Measurements from ENCODE around the gene ALCAM.

Gene ALCAM

GRCh38 chr3:105430455-105430854 is 63.7 kb downstream of the ALCAM start:
- Histone ChIP-seq H3K9me3 (ENCODE audit: insufficient read depth, low read length) (no peaks in the 10 kb centered on the region), H3K27me3 (ENCODE audit: insufficient read depth, insufficient read length) (no peaks in the 10 kb centered on the region), H3K36me3 (ENCODE audit: insufficient read depth, insufficient read length, low read length) (no peaks in the 10 kb centered on the region), H3K9ac (ENCODE audit: insufficient read length, low read depth) (no peak overlapping the region), H3K4me3 (ENCODE audit: insufficient read length, low read depth) (no peak overlapping the region), H3K4me1 (ENCODE audit: insufficient read depth, insufficient read length) (no peaks in the 10 kb centered on the region)
- TF ChIP-seq YY1 (IDR thresholded peaks at IDR 0.05; ENCODE audit: insufficient read depth, insufficient read length) (no peak), SUZ12 (IDR thresholded peaks at IDR 0.05; ENCODE audit: extremely low read depth, insufficient read depth, insufficient read length) (no peak)
- DNase-seq (ENCODE audit: low read depth, low spot score): no peak

- H3K4me1 ChIP-seq (ENCODE audit: insufficient read depth, insufficient read length): no peaks in the 10 kb centered on the region
- no peak overlapping the region for H3K4me3 ChIP-seq (ENCODE audit: insufficient read length, low read depth)
- H3K9ac ChIP-seq (ENCODE audit: insufficient read length, low read depth): no peak overlapping the region
- H3K36me3 ChIP-seq (ENCODE audit: insufficient read depth, insufficient read length, low read length): no peaks in the 10 kb centered on the region
- no peaks in the 10 kb centered on the region for H3K27me3 ChIP-seq (ENCODE audit: insufficient read depth, insufficient read length)
- no peaks in the 10 kb centered on the region for H3K9me3 ChIP-seq (ENCODE audit: insufficient read depth, low read length)
- DNase-seq (ENCODE audit: low read depth, low spot score): no peak
- no peak for TF ChIP-seq ZNF274 (IDR thresholded peaks at IDR 0.05; ENCODE audit: low read depth, low read length)
- no peak for TF ChIP-seq SUZ12 (IDR thresholded peaks at IDR 0.05; ENCODE audit: extremely low read depth, insufficient read depth, insufficient read length)
- TF ChIP-seq YY1 (IDR thresholded peaks at IDR 0.05; ENCODE audit: insufficient read depth, insufficient read length): no peak
Measured at GRCh38 chr3:105431200-105431599, 64.5 kb downstream of the ALCAM start.

- TF ChIP-seq YY1 (IDR thresholded peaks at IDR 0.05; ENCODE audit: insufficient read depth, insufficient read length): no peak
- no peak for TF ChIP-seq SUZ12 (IDR thresholded peaks at IDR 0.05; ENCODE audit: extremely low read depth, insufficient read depth, insufficient read length)
- no peak for TF ChIP-seq ZNF274 (IDR thresholded peaks at IDR 0.05; ENCODE audit: low read depth, low read length)
- no peaks in the 10 kb centered on the region for H3K4me1 ChIP-seq (ENCODE audit: insufficient read depth, insufficient read length)
- H3K9ac ChIP-seq (ENCODE audit: insufficient read length, low read depth): no peak overlapping the region
- H3K4me3 ChIP-seq (ENCODE audit: insufficient read length, low read depth): no peak overlapping the region
- DNase-seq (ENCODE audit: low read depth, low spot score): no peak
- no peaks in the 10 kb centered on the region for H3K27me3 ChIP-seq (ENCODE audit: insufficient read depth, insufficient read length)
- no peaks in the 10 kb centered on the region for H3K36me3 ChIP-seq (ENCODE audit: insufficient read depth, insufficient read length, low read length)
- H3K9me3 ChIP-seq (ENCODE audit: insufficient read depth, low read length): no peaks in the 10 kb centered on the region
Measured at GRCh38 chr3:105435277-105435676, 68.6 kb downstream of the ALCAM start.

DNA sequence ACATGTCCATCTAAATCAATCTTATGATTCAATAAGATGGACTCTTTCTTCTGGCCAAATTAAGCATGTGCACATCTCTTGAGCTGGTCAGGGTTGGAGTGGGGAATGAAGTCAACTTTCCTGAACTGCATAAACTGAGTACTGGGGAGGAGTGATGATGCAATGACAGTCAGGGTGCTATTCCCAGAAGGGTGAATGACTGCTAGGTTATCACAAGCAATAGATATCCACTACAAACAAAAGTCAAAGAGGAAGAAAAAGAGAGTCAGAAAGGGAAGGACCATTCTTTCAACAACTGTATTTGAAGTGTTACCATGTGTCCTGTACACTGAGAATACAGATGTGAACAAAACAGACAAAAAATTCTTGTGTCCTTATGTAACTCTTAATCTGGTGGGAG is 70.0 kb downstream of the ALCAM start:
- H3K27me3 ChIP-seq (ENCODE audit: insufficient read depth, insufficient read length): no peaks in the 10 kb centered on the region
- no peak overlapping the region for H3K4me3 ChIP-seq (ENCODE audit: insufficient read length, low read depth)
- no peak overlapping the region for H3K9ac ChIP-seq (ENCODE audit: insufficient read length, low read depth)
- no peak for DNase-seq (ENCODE audit: low read depth, low spot score)
- no peaks in the 10 kb centered on the region for H3K4me1 ChIP-seq (ENCODE audit: insufficient read depth, insufficient read length)
- no peaks in the 10 kb centered on the region for H3K36me3 ChIP-seq (ENCODE audit: insufficient read depth, insufficient read length, low read length)
- no peak for TF ChIP-seq SUZ12 (IDR thresholded peaks at IDR 0.05; ENCODE audit: extremely low read depth, insufficient read depth, insufficient read length)
- no peak for TF ChIP-seq YY1 (IDR thresholded peaks at IDR 0.05; ENCODE audit: insufficient read depth, insufficient read length)
- TF ChIP-seq ZNF274 (IDR thresholded peaks at IDR 0.05; ENCODE audit: low read depth, low read length): no peak
- no peaks in the 10 kb centered on the region for H3K9me3 ChIP-seq (ENCODE audit: insufficient read depth, low read length)

DNA sequence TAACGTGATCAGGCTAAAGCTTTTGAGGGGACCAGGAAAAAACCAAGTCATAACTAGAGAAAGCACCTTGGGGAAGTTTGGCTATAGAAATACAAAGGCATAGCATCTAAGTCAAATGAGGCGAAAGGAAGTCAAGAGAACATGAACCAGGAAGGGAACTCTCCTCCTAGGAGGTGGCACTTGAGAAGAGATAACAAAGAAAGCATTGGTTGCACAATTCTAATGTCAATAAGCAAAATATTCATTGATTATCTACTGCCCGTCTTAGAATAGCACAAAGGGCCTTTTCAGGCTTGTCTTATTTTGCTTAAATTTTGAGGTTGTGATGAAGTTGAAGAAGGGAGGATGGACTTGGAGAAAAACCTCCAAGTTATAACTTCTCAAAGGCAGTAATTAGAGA is 73.4 kb downstream of the ALCAM start:
- Histone ChIP-seq H3K36me3 (ENCODE audit: insufficient read depth, insufficient read length, low read length) (no peaks in the 10 kb centered on the region), H3K4me1 (ENCODE audit: insufficient read depth, insufficient read length) (no peaks in the 10 kb centered on the region), H3K4me3 (ENCODE audit: insufficient read length, low read depth) (no peak overlapping the region), H3K27me3 (ENCODE audit: insufficient read depth, insufficient read length) (no peaks in the 10 kb centered on the region), H3K9ac (ENCODE audit: insufficient read length, low read depth) (no peak overlapping the region), H3K9me3 (ENCODE audit: insufficient read depth, low read length) (no peaks in the 10 kb centered on the region)
- TF ChIP-seq SUZ12 (IDR thresholded peaks at IDR 0.05; ENCODE audit: extremely low read depth, insufficient read depth, insufficient read length): no peak
- TF ChIP-seq ZNF274 (IDR thresholded peaks at IDR 0.05; ENCODE audit: low read depth, low read length): no peak
- TF ChIP-seq YY1 (IDR thresholded peaks at IDR 0.05; ENCODE audit: insufficient read depth, insufficient read length): no peak
- no peak for DNase-seq (ENCODE audit: low read depth, low spot score)

- H3K9ac ChIP-seq (ENCODE audit: insufficient read length, low read depth): no peak overlapping the region
- H3K4me1 ChIP-seq (ENCODE audit: insufficient read depth, insufficient read length): no peaks in the 10 kb centered on the region
- DNase-seq (ENCODE audit: low read depth, low spot score): no peak
- H3K27me3 ChIP-seq (ENCODE audit: insufficient read depth, insufficient read length): no peaks in the 10 kb centered on the region
- no peaks in the 10 kb centered on the region for H3K9me3 ChIP-seq (ENCODE audit: insufficient read depth, low read length)
- no peak for TF ChIP-seq ZNF274 (IDR thresholded peaks at IDR 0.05; ENCODE audit: low read depth, low read length)
- TF ChIP-seq SUZ12 (IDR thresholded peaks at IDR 0.05; ENCODE audit: extremely low read depth, insufficient read depth, insufficient read length): no peak
- no peak for TF ChIP-seq YY1 (IDR thresholded peaks at IDR 0.05; ENCODE audit: insufficient read depth, insufficient read length)
- H3K36me3 ChIP-seq (ENCODE audit: insufficient read depth, insufficient read length, low read length): no peaks in the 10 kb centered on the region
- H3K4me3 ChIP-seq (ENCODE audit: insufficient read length, low read depth): no peak overlapping the region
Measured at GRCh38 chr3:105444725-105445124, 78.0 kb downstream of the ALCAM start.

DNA sequence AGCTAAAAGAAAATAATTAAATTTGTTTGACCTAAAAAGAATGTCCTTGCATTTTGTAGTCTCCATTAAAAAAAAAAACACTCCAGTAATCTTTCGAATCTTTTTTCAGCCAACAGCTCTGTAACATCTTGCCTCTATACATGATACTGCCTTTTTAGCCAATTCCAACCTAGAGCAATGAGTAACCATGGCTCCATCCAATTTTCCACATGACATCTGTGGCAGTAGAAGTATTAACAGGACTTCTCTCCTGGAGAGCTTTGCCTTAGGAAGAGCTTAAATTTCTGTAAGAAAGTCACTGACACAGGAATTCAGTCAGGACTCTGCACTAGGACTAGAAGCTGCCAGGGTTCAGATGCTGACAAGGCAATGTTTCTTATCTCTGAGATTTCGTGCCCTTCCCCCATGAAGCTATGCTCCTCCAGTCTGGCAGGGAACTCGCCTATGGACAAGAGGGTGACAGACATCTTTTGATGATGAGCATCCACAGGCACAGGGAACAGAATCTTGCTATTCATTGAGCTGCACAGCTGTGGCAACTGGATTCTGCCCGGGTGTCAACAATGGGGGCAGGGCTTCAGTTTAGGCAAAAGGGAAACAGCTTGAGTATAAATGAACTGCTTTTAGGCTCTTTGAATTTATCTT is 81.8 kb downstream of the ALCAM start:
- peak; percentile 1 for DNase-seq (ENCODE audit: low read depth, low spot score)
- Histone ChIP-seq H3K27me3 (ENCODE audit: insufficient read depth, insufficient read length) (no peaks in the 10 kb centered on the region), H3K9ac (ENCODE audit: insufficient read length, low read depth) (no peak overlapping the region), H3K4me1 (ENCODE audit: insufficient read depth, insufficient read length) (no peaks in the 10 kb centered on the region), H3K9me3 (ENCODE audit: insufficient read depth, low read length) (no peaks in the 10 kb centered on the region), H3K4me3 (ENCODE audit: insufficient read length, low read depth) (no peak overlapping the region), H3K36me3 (ENCODE audit: insufficient read depth, insufficient read length, low read length) (no peaks in the 10 kb centered on the region)
- no peak for TF ChIP-seq ZNF274 (IDR thresholded peaks at IDR 0.05; ENCODE audit: low read depth, low read length)

Data from NT2/D1 (cell line).